ENCODE data around the gene PPP1R18.

DNA sequence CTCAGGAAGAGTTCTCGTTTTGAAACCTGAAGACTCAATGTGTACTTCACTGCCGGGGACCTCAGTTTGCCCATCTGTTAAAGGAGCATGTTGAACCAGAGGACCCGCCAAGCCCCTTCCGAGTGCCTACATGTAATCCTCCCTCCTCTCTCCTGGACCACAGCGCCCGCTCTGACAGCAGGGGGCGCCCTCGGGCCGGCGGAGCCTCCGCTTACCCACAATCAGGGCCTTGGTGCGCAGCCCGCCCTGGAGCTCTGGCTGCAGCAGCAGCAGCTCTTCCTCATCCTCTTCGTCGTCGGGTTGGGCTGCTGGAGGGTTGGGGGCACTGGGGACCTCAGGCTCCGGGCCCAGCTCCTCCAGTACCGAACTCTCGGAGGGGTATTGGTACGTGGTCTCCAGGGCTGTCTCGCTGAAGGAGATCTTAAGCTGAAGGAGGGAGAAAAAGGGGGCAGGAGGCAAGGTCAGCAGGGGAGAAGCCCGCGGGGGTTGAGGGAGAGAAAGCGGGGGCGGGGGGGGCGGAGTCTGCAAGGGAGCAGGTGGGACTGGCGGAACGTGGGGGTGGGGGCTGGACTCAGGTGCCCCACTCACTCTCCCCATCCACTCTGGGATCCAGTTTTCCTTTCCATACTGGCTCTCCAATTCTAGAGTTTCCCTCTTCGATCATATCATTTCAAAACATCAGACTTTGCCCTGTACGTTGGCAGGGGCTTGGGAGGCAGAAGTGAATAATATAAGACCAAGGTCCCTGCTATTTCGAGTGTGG, 7.3 kb downstream of the PPP1R18 start:
- TF ChIP-seq, protein P1, sequence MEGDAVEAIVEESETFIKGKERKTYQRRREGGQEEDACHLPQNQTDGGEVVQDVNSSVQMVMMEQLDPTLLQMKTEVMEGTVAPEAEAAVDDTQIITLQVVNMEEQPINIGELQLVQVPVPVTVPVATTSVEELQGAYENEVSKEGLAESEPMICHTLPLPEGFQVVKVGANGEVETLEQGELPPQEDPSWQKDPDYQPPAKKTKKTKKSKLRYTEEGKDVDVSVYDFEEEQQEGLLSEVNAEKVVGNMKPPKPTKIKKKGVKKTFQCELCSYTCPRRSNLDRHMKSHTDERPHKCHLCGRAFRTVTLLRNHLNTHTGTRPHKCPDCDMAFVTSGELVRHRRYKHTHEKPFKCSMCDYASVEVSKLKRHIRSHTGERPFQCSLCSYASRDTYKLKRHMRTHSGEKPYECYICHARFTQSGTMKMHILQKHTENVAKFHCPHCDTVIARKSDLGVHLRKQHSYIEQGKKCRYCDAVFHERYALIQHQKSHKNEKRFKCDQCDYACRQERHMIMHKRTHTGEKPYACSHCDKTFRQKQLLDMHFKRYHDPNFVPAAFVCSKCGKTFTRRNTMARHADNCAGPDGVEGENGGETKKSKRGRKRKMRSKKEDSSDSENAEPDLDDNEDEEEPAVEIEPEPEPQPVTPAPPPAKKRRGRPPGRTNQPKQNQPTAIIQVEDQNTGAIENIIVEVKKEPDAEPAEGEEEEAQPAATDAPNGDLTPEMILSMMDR (IDR thresholded peaks at IDR 0.05; ENCODE audit: low read depth, low read length): peak; percentile 96
- no peak for TF ChIP-seq POLR2A (IDR thresholded peaks at IDR 0.05; ENCODE audit: extremely low read depth, insufficient read length)
- TF ChIP-seq, protein P2, sequence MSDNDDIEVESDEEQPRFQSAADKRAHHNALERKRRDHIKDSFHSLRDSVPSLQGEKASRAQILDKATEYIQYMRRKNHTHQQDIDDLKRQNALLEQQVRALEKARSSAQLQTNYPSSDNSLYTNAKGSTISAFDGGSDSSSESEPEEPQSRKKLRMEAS (IDR thresholded peaks at IDR 0.05; ENCODE audit: low read depth, low read length): no peak

All from NB4 (cell line).